HG03103 (cell line): Measurements from ENCODE around the gene ACOT8.
"Not testable (repeated sequence)": the region's sequence is repeated elsewhere in the genome, so short reads cannot be mapped to it uniquely, and the experiment has no call there.

Source experiments
- ATAC-seq: cut with Tn5 transposase; IDR thresholded peaks from one replicate; pipeline ENCODE4 v1.9.1; 2021; ENCODE audit warnings: low read depth; ENCODE audit not compliant: unreplicated experiment

ACOT8 gene

GRCh38 chr20:45832619-45833018 is 24.6 kb downstream of the ACOT8 start:
- ATAC-seq: no peak

GRCh38 chr20:45829673-45830106 is 27.5 kb downstream of the ACOT8 start:
- ATAC-seq: not testable (repeated sequence)

GRCh38 chr20:45828589-45828988 is 28.6 kb downstream of the ACOT8 start:
- no peak for ATAC-seq

GRCh38 chr20:45827712-45828111 is 29.5 kb downstream of the ACOT8 start:
- ATAC-seq: no peak

GRCh38 chr20:45827030-45827652 is 30.1 kb downstream of the ACOT8 start, which contains the start of gene TNNC2:
Gene TNNC2, minus strand, starts transcription at chr20:45827312. Its CDS starts 64 bp downstream, at chr20:45827248.
- no peak for ATAC-seq

- no peak for ATAC-seq
Measured at GRCh38 chr20:45826381-45827019, 30.7 kb downstream of the ACOT8 start.

GRCh38 chr20:45823949-45824835 is 33.0 kb downstream of the ACOT8 start:
- ATAC-seq: no peak

- ATAC-seq: no peak
Measured at GRCh38 chr20:45822857-45823256, 34.3 kb downstream of the ACOT8 start.

- no peak for ATAC-seq
Measured at GRCh38 chr20:45821947-45822346, 35.2 kb downstream of the ACOT8 start.

- ATAC-seq: no peak
Measured at GRCh38 chr20:45819466-45819865, 37.7 kb downstream of the ACOT8 start.

GRCh38 chr20:45818239-45818638 is 39.0 kb downstream of the ACOT8 start:
- no peak for ATAC-seq

- no peak for ATAC-seq
Measured at GRCh38 chr20:45817376-45818194, 39.6 kb downstream of the ACOT8 start.

GRCh38 chr20:45816951-45817350 is 40.2 kb downstream of the ACOT8 start:
- no peak for ATAC-seq

- no peak for ATAC-seq
Measured at GRCh38 chr20:45814314-45814713, 42.9 kb downstream of the ACOT8 start.

GRCh38 chr20:45813489-45813888 is 43.7 kb downstream of the ACOT8 start:
- no peak for ATAC-seq

- no peak for ATAC-seq
Measured at GRCh38 chr20:45813006-45813340, 44.2 kb downstream of the ACOT8 start.

GRCh38 chr20:45812157-45813005 is 44.8 kb downstream of the ACOT8 start, which contains the start of gene UBE2C:
Gene UBE2C, plus strand, starts transcription at chr20:45812644. Its CDS starts 52 bp downstream, at chr20:45812696.
- peak; percentile 98 for ATAC-seq

- ATAC-seq: no peak
Measured at GRCh38 chr20:45810191-45810970, 46.8 kb downstream of the ACOT8 start.

GRCh38 chr20:45801851-45802250 is 55.3 kb downstream of the ACOT8 start:
- no peak for ATAC-seq
